T-helper 2 cell treated with Interferon-gamma antibody and Interleukin-4, amounts not matched to agents 5 μg/mL and 100 μg/mL, for 36 hours (primary cell): ENCODE data around the gene PLA2G2F.

Source experiments
- DNase-seq: peaks from one replicate; pipeline ENCODE4 v3.0.0; 2021; ENCODE audit warnings: low spot score
- H3K27ac Mint-ChIP-seq: one replicate; pipeline ENCODE4 v1.8.0; 2021; ENCODE audit warnings: mild to moderate bottlenecking, mixed read lengths
- H3K27me3 Mint-ChIP-seq: one replicate; pipeline ENCODE4 v1.8.0; 2021; ENCODE audit warnings: low read depth, mixed read lengths
- H3K36me3 Mint-ChIP-seq: one replicate; pipeline ENCODE4 v1.8.0; 2021; ENCODE audit warnings: low read depth, mixed read lengths
- H3K4me1 Mint-ChIP-seq: one replicate; pipeline ENCODE4 v1.8.0; 2021; ENCODE audit warnings: low read depth, mixed read lengths
- H3K4me3 Mint-ChIP-seq: one replicate; pipeline ENCODE4 v1.8.0; 2022; ENCODE audit warnings: mild to moderate bottlenecking, moderate library complexity, mixed read lengths
- H3K9me3 Mint-ChIP-seq: one replicate; pipeline ENCODE4 v1.8.0; 2021; ENCODE audit warnings: mixed read lengths

Gene PLA2G2F

GRCh38 chr1:20180129-20180843 lies 41.2 kb downstream of the PLA2G2F start:
- Mint-ChIP-seq H3K9me3 (peaks cover 14% of the 10 kb centered on the region), H3K4me1 (peaks cover 19% of the 10 kb centered on the region), H3K27ac (no peak overlapping the region), H3K4me3 (no peak overlapping the region), H3K36me3 (peaks cover 2% of the 10 kb centered on the region), H3K27me3 (peaks cover 27% of the 10 kb centered on the region)
- DNase-seq: no peak

DNA sequence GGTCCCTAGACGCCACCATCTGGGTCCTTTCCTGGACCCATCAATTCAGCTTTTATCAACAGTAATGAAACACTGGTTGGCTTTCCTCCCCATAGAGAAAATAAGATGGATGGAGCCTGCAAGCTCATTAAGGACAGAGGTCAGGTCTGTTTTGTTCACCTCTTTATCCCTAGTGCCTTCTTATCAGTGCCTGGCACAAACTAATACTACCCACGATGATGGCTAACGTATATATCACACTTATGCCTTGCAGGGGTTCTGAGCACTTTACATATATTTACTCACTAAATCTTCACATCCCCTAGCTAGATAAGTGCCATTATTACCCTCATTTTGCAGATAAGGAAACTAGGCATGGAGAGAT lies 41.7 kb downstream of the PLA2G2F start:
- H3K27ac Mint-ChIP-seq: no peak overlapping the region
- H3K9me3 Mint-ChIP-seq: peaks cover 14% of the 10 kb centered on the region

DNA sequence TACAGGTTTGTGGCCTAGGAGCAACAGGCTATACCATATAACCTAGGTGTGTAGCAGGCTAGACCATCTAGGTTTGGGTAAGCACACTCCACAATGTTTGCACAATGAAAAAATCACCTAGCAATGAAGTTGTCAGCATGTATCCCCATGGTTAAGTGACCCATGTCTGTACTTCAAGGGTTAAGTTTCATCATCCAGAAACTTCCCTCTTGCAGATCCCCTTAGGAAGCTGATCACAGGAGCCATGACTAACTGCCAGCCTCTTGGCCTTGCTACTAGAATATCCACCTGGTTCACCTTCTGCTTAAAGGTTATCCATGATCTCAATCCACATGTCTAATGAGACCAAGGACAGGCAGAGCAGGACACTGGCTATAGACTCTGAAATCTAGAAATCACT lies 43.3 kb downstream of the PLA2G2F start:
- no peak for DNase-seq
- Mint-ChIP-seq H3K27me3 (peaks cover 31% of the 10 kb centered on the region), H3K27ac (no peak overlapping the region), H3K36me3 (peaks cover 2% of the 10 kb centered on the region), H3K4me3 (no peak overlapping the region), H3K9me3 (peaks cover 14% of the 10 kb centered on the region), H3K4me1 (peaks cover 30% of the 10 kb centered on the region)

More for the DNA sequence above, 41.7 kb downstream of the PLA2G2F start:
- Mint-ChIP-seq H3K36me3 (peaks cover 2% of the 10 kb centered on the region), H3K4me3 (no peak overlapping the region), H3K27me3 (peaks cover 27% of the 10 kb centered on the region), H3K4me1 (peaks cover 19% of the 10 kb centered on the region)
- DNase-seq: no peak

- peaks cover 37% of the 10 kb centered on the region for H3K4me1 Mint-ChIP-seq
- H3K4me3 Mint-ChIP-seq: no peak overlapping the region
- H3K27me3 Mint-ChIP-seq: peaks cover 28% of the 10 kb centered on the region
- H3K36me3 Mint-ChIP-seq: peaks cover 2% of the 10 kb centered on the region
- no peak overlapping the region for H3K27ac Mint-ChIP-seq
- H3K9me3 Mint-ChIP-seq: peaks cover 14% of the 10 kb centered on the region
- DNase-seq: no peak
These were observed 43.9 kb downstream of the PLA2G2F start for GRCh38 chr1:20183035-20183434.

DNA sequence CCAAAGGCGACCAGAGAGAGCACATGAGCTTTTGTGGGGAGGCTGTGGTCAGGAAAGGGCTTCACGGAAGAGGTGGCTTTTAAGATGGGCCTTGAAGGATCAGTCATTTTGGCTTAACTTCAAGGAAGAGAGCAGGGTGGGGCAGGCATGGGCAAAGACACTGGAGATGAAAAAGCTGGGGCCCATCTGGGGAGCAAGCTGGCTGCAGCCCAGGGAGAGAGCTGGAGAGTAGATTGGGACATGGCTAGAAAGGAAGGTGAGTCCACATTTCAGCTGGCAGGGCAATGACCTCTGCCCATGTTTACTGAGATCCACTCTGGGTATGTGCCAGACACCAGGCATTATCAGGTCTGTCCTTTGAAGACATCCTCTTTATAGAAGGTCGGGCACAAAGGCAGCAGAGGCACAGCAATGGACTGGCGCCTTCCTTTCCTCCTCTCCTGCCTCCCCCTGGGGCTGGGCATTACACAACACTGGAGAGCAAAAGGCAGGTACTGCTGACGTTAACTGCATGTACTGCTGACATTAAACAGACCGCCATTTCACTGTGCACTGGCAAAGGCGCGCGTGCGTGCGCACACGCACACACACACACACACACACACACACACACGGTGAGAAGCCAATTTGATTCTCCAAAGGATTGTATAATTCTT lies 44.6 kb downstream of the PLA2G2F start:
- H3K4me1 Mint-ChIP-seq: peaks cover 43% of the 10 kb centered on the region
- no peak overlapping the region for H3K4me3 Mint-ChIP-seq
- peaks cover 2% of the 10 kb centered on the region for H3K36me3 Mint-ChIP-seq
- no peak for DNase-seq
- H3K27ac Mint-ChIP-seq: no peak overlapping the region
- peaks cover 33% of the 10 kb centered on the region for H3K27me3 Mint-ChIP-seq
- peaks cover 14% of the 10 kb centered on the region for H3K9me3 Mint-ChIP-seq

GRCh38 chr1:20184481-20184900 lies 45.4 kb downstream of the PLA2G2F start:
- Mint-ChIP-seq H3K36me3 (peaks cover 2% of the 10 kb centered on the region), H3K27me3 (peaks cover 36% of the 10 kb centered on the region), H3K4me3 (peak overlapping the region; percentile 74), H3K27ac (peak overlapping the region; percentile 46), H3K4me1 (peaks cover 43% of the 10 kb centered on the region), H3K9me3 (peaks cover 10% of the 10 kb centered on the region)
- DNase-seq: no peak

DNA sequence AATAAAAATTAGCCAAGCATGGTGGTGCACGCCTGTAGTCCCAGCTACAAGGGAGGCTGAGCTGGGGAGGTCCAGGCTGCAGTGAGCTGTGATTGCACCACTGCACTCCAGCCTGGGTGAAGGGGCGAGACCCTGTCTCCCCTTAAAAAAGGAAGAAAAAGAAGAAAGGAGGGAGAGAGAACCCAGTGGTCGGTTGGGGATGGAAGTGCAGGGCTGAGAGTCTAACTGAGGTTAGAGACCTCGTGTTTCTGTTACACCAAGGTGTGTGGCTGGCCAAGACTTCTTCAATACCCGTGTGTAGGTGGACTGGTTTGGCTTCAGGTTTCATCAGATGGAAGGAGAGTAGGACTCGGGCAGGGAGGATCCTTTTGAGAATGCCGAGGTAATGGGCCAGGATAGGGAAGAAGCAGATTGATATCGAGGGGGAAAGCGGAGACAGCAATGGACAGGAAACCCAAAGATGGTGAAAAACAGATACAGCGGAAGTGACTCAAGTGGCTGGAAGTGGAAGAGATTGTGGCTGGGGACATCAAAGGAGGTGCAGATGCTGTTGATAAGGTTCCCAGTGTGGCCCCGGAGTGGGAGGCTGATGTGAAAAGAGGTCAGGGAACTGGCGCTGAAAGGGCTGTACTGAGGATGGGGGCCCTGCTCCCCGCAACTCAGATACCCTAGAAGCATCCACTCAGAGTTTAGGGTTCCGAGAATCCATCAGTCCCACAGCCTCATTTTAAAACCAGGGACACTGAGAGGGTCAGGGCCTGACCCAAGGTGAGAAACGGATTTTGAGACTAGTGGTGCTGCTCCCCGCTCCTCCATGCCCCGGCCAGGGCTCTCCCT lies 46.1 kb downstream of the PLA2G2F start:
- H3K27ac Mint-ChIP-seq: peak overlapping the region; percentile 75
- peak; percentile 82 for DNase-seq
- no peaks in the 10 kb centered on the region for H3K36me3 Mint-ChIP-seq
- H3K27me3 Mint-ChIP-seq: peaks cover 34% of the 10 kb centered on the region
- H3K4me3 Mint-ChIP-seq: peak overlapping the region; percentile 74
- H3K4me1 Mint-ChIP-seq: peaks cover 43% of the 10 kb centered on the region
- peaks cover 2% of the 10 kb centered on the region for H3K9me3 Mint-ChIP-seq

GRCh38 chr1:20185834-20186782 lies 47.0 kb downstream of the PLA2G2F start, which contains the start of the genes PLA2G2C and UBXN10:
Gene PLA2G2C, minus strand, starts transcription at chr1:20186518. Its CDS starts 9,155 bp downstream, at chr1:20177363.
Gene UBXN10, plus strand, starts transcription at chr1:20186096. Its CDS starts 4,466 bp downstream, at chr1:20190562.
- peak; percentile 71 for DNase-seq
- Mint-ChIP-seq H3K27ac (peak within 1 kb of the TSS; percentile 78), H3K4me1 (peaks cover 43% of the 10 kb centered on the region), H3K36me3 (no peaks in the 10 kb centered on the region), H3K9me3 (no peaks in the 10 kb centered on the region), H3K27me3 (peaks cover 40% of the 10 kb centered on the region), H3K4me3 (peak within 1 kb of the TSS; percentile 82)

DNA sequence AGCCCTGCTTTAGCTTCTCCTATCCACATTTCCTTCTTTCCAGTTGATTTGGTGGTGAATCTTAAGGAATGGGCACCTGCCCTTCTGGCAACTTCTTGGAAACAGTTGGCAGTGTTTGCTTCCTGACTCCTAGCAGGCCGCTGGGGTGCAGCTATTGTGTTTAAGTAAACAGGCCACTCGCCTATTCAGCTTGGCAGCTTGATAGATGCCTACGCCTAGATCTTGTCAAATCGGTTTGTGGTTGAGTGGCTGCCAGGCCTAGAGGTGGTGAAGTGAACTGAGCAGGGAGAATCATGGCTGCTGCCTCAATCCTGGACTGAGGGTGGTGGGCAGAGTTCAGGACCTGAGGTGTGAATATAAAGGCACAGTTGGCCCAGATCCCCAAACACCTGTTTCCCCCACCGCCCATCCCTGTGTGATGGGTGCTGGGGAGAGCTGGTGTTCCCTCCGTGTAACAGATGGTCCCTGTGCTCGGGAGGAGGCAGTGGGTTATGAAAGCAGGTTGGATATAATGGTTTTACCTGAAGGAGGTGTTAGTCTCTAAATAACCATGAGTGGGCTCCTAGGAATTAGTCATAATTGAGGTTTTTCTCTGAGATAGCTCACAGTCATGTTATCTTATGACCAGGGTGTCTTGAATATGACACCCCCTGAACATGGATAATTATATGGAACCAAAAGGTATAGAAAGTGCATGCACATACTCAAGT lies 48.1 kb downstream of the PLA2G2F start:
- DNase-seq: peak; percentile 19
- Mint-ChIP-seq H3K27ac (peak overlapping the region; percentile 60), H3K4me3 (peak overlapping the region; percentile 54), H3K9me3 (no peaks in the 10 kb centered on the region), H3K27me3 (peaks cover 39% of the 10 kb centered on the region), H3K36me3 (no peaks in the 10 kb centered on the region), H3K4me1 (peaks cover 43% of the 10 kb centered on the region)

DNA sequence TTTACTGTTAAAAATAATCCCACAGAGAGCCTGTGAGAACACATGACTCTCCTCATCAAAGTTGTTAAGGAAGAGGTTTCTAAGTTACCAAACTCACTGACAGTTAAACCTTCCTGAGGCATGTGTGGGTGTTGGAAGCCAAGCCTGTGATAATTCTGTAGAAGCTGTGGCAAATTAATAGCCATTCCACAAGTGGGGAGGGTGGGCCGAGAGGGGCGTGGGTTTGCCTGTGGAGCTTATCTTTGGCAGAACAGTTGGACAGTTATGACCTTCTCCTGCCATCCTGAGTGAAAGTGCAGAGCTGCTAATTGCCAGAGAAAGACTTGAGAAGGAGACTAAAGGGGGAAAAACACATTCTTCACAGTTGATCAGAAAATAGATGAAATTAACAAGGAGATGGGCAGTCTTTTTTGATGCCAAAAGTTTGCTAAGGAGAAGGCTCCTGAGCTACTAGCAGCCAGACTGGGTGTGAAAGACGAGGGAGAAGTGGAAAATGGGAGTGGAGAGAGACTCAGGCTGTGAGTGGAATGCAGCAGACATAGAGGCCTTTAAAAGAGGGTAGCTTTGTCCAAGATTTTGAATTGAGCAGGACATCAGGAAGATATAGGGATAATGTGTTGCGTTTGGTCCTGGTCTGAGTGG lies 48.8 kb downstream of the PLA2G2F start:
- H3K9me3 Mint-ChIP-seq: no peaks in the 10 kb centered on the region
- no peak overlapping the region for H3K27ac Mint-ChIP-seq
- H3K27me3 Mint-ChIP-seq: peaks cover 46% of the 10 kb centered on the region
- no peaks in the 10 kb centered on the region for H3K36me3 Mint-ChIP-seq
- DNase-seq: no peak
- H3K4me3 Mint-ChIP-seq: peak overlapping the region; percentile 5
- peaks cover 43% of the 10 kb centered on the region for H3K4me1 Mint-ChIP-seq

DNA sequence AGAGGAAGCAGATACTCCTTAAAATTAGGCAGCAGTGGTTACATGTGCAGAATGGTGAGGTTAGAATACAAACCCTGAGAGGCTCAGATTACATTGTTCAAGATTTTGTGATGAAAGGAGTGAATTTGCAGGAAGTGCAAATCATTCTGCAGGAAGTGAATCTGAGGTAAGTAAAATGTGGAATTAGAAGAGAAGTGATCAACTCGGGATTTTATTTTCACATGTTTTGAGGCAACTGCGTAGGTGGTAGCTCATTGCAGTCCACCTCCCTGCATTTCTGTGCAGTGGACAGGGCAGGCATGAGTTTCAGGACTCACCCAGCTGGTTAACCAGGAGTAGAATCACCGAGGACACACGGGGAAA lies 49.3 kb downstream of the PLA2G2F start:
- no peak for DNase-seq
- Mint-ChIP-seq H3K4me1 (peaks cover 41% of the 10 kb centered on the region), H3K36me3 (no peaks in the 10 kb centered on the region), H3K27ac (no peak overlapping the region), H3K27me3 (peaks cover 47% of the 10 kb centered on the region), H3K9me3 (no peaks in the 10 kb centered on the region), H3K4me3 (peak overlapping the region; percentile 5)

DNA sequence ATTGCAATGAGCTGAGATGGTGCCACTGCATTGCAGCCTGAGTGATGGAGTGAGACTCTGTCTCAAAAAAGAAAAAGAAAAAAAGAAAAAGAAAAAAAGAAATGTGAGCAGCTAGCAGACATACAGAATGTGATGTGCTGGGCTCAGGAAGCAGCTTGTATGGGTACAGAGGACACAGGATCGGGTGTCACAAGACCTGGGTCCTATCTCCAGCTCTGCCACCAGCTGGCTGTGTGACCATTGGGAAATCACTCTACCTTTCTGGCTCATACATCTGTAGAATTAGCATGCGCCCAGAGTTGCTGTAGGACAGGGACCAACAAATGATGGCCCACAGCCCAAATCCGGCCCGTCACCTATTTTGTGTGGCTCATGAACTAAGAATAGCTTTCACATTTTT lies 50.5 kb downstream of the PLA2G2F start:
- H3K27me3 Mint-ChIP-seq: peaks cover 46% of the 10 kb centered on the region
- no peak overlapping the region for H3K27ac Mint-ChIP-seq
- H3K4me1 Mint-ChIP-seq: peaks cover 29% of the 10 kb centered on the region
- no peak for DNase-seq
- no peaks in the 10 kb centered on the region for H3K36me3 Mint-ChIP-seq
- no peaks in the 10 kb centered on the region for H3K9me3 Mint-ChIP-seq
- no peak overlapping the region for H3K4me3 Mint-ChIP-seq
